H1 (cell line): ENCODE results near the gene RREB1. TPM values are rescaled to one million over a fixed set of nuclear protein-coding genes. Genes with fewer than 3 reads are reported as not detected.

Experiments used
- CTCF ChIA-PET: fragments of 300-600 bp; sonication (Branson Sonifier 250); formaldehyde crosslinking; loops from one replicate; lab custom pipeline; 2021; ENCODE audit not compliant: partially characterized antibody; lab: Charles Lee
- POLR2A ChIA-PET: fragments of 300-600 bp; sonication (Branson Sonifier 250); formaldehyde crosslinking; loops from one replicate; lab custom pipeline; 2021; ENCODE audit warnings: inconsistent platforms; ENCODE audit not compliant: partially characterized antibody; lab: Charles Lee
- DNase-seq, 2 experiments: peaks; one replicate each; pipeline versions ENCODE4 v3.0.0 to v3.0.0-alpha.2; 2010 to 2022; ENCODE audit warnings: low spot score in 2 of 2, low read depth in 1 of 2, mixed read lengths in 1 of 2
- FAIRE-seq: peaks from 2 replicates; lab custom pipeline; 2011; peaks lifted over from hg19 to GRCh38; lab: Jason Lieb, UNC
- H2AFZ ChIP-seq: 2 replicates; pipeline ENCODE4 v1.8.1; 2012; ENCODE audit warnings: low read length, inconsistent platforms
- H2AK5ac ChIP-seq: 2 replicates; pipeline ENCODE4 v1.6.1; 2013; ENCODE audit warnings: low read depth, low read length
- H2BK120ac ChIP-seq: replicated peaks from 2 replicates; pipeline ENCODE3; 2013; ENCODE audit warnings: low read depth, low read length, inconsistent platforms
- H2BK12ac ChIP-seq: 2 replicates; pipeline ENCODE4 v1.6.1; 2013; ENCODE audit warnings: low read depth, low read length
- H2BK15ac ChIP-seq: 2 replicates; pipeline ENCODE4 v1.6.1; 2013; ENCODE audit warnings: low read length
- H2BK20ac ChIP-seq: 2 replicates; pipeline ENCODE4 v1.6.1; 2013; ENCODE audit warnings: low read length
- H2BK5ac ChIP-seq: 2 replicates; pipeline ENCODE4 v1.6.1; 2013; ENCODE audit warnings: low read depth, low read length
- H3K14ac ChIP-seq: 2 replicates; pipeline ENCODE4 v1.6.1; 2013; ENCODE audit warnings: inconsistent platforms; ENCODE audit not compliant: insufficient read length
- H3K18ac ChIP-seq: 2 replicates; pipeline ENCODE4 v1.6.1; 2013; ENCODE audit warnings: low read length; ENCODE audit errors: extremely low read depth
- H3K23ac ChIP-seq: 2 replicates; pipeline ENCODE4 v1.6.1; 2013; ENCODE audit warnings: inconsistent platforms; ENCODE audit not compliant: insufficient read length
- H3K23me2 ChIP-seq: 2 replicates; pipeline ENCODE4 v1.6.1; 2013; ENCODE audit warnings: low read depth, low read length
- H3K27ac ChIP-seq: 2 replicates; pipeline ENCODE4 v1.6.1; 2011; ENCODE audit warnings: low read depth, low read length, inconsistent platforms
- H3K27me3 ChIP-seq, 4 experiments: replicated peaks in 1 of 4; 1 replicate in 1 of 4; 2 replicates in 3 of 4; pipeline versions ENCODE4 v1.6.1 to v1.8.1; 2011 to 2013; ENCODE audit warnings: low read length in 3 of 4, mild to moderate bottlenecking in 3 of 4, inconsistent platforms in 2 of 4, mixed read lengths in 2 of 4, moderate library complexity in 1 of 4; ENCODE audit not compliant: control insufficient read depth in 3 of 4, insufficient read depth in 3 of 4; ENCODE audit errors: extremely low read depth in 1 of 4
- H3K36me3 ChIP-seq, 4 experiments: 2 replicates each; pipeline versions ENCODE4 v1.6.1 to v1.8.1; 2011 to 2013; ENCODE audit warnings: mild to moderate bottlenecking in 4 of 4, low read length in 3 of 4, moderate library complexity in 2 of 4, control low read depth in 1 of 4, inconsistent platforms in 1 of 4; ENCODE audit not compliant: insufficient read depth in 4 of 4, control insufficient read depth in 2 of 4
- H3K4ac ChIP-seq: replicated peaks from 2 replicates; pipeline ENCODE3; 2013; ENCODE audit warnings: low read length, low read depth, mixed read lengths, inconsistent platforms; ENCODE audit not compliant: insufficient read length
- H3K4me1 ChIP-seq, 4 experiments: replicated peaks in 1 of 4; 1 replicate in 1 of 4; 2 replicates in 3 of 4; pipeline versions ENCODE4 v1.6.1 to v1.8.1; 2011 to 2013; ENCODE audit warnings: low read length in 3 of 4, inconsistent platforms in 2 of 4, mixed read lengths in 1 of 4; ENCODE audit not compliant: insufficient read depth in 4 of 4, control insufficient read depth in 3 of 4
- H3K4me2 ChIP-seq, 2 experiments: 2 replicates each; pipeline versions ENCODE4 v1.6.1 to v1.8.1; 2011 to 2013; ENCODE audit warnings: low read depth in 2 of 2, low read length in 2 of 2, control low read depth in 1 of 2, inconsistent platforms in 1 of 2, mild to moderate bottlenecking in 1 of 2; ENCODE audit not compliant: insufficient read depth in 1 of 2
- H3K4me3 ChIP-seq, 4 experiments: fragments of 200-600, 300-600 bp in 1 of 4; sonication (generic), shearing (Covaris generic), sonication (Bioruptor Twin) in 1 of 4; 2 replicates each; pipeline versions ENCODE4 v1.5.1 to v1.8.1; 2011 to 2016; ENCODE audit warnings: low read length in 4 of 4, low read depth in 3 of 4, control low read depth in 2 of 4, inconsistent platforms in 2 of 4, mild to moderate bottlenecking in 2 of 4, mixed read lengths in 1 of 4, moderate library complexity in 1 of 4; ENCODE audit not compliant: insufficient read depth in 2 of 4; ENCODE audit errors: extremely low read depth in 1 of 4
- H3K56ac ChIP-seq: replicated peaks from 2 replicates; pipeline ENCODE3; 2013; ENCODE audit warnings: low read depth, mild to moderate bottlenecking, mixed read lengths, low read length, inconsistent platforms; ENCODE audit not compliant: insufficient read length
- H3K79me1 ChIP-seq: 2 replicates; pipeline ENCODE4 v1.6.1; 2013; ENCODE audit warnings: low read depth, low read length, control low read depth
- H3K79me2 ChIP-seq, 2 experiments: 2 replicates each; pipeline versions ENCODE4 v1.6.1 to v1.8.1; 2012 to 2013; ENCODE audit warnings: low read length in 2 of 2, mild to moderate bottlenecking in 2 of 2, inconsistent platforms in 1 of 2; ENCODE audit not compliant: insufficient read depth in 2 of 2, control insufficient read depth in 1 of 2
- H3K9ac ChIP-seq, 4 experiments: replicated peaks in 1 of 4; 1 replicate in 1 of 4; 2 replicates in 3 of 4; pipeline versions ENCODE4 v1.6.1 to v1.8.1; 2011 to 2013; ENCODE audit warnings: low read depth in 3 of 4, low read length in 3 of 4, control low read depth in 2 of 4, mild to moderate bottlenecking in 2 of 4, moderate library complexity in 2 of 4, inconsistent platforms in 1 of 4; ENCODE audit errors: extremely low read depth in 1 of 4
- H3K9me3 ChIP-seq, 2 experiments: 2 replicates each; pipeline versions ENCODE4 v1.6.1 to v1.8.1; 2012 to 2013; ENCODE audit warnings: mild to moderate bottlenecking in 2 of 2, moderate library complexity in 2 of 2, control low read depth in 1 of 2, inconsistent platforms in 1 of 2, low read depth in 1 of 2, low read length in 1 of 2, mixed read lengths in 1 of 2; ENCODE audit not compliant: insufficient read depth in 2 of 2
- H4K20me1 ChIP-seq, 2 experiments: replicated peaks in 1 of 2; 2 replicates each; pipeline versions ENCODE3 to v1.8.1; 2011 to 2013; ENCODE audit warnings: inconsistent platforms in 2 of 2, low read length in 2 of 2, mild to moderate bottlenecking in 1 of 2; ENCODE audit not compliant: insufficient read depth in 2 of 2, control insufficient read depth in 1 of 2
- H4K5ac ChIP-seq: 2 replicates; pipeline ENCODE4 v1.6.1; 2013; ENCODE audit warnings: low read length, low read depth, mixed read lengths, inconsistent platforms; ENCODE audit not compliant: insufficient read length
- H4K8ac ChIP-seq: 2 replicates; pipeline ENCODE4 v1.8.0; 2013; ENCODE audit warnings: mild to moderate bottlenecking, moderate library complexity, low read length, inconsistent platforms; ENCODE audit not compliant: insufficient read depth; ENCODE audit errors: extremely low read depth
- H4K91ac ChIP-seq: replicated peaks from 2 replicates; pipeline ENCODE3; 2013; ENCODE audit warnings: low read length, mixed read lengths, inconsistent platforms; ENCODE audit not compliant: insufficient read length
- CHD1 ChIP-seq: IDR thresholded peaks from 2 replicates; pipeline ENCODE4 v1.6.1; 2012; ENCODE audit warnings: low read depth, low read length, improper control_type of control experiment
- JUND ChIP-seq: IDR thresholded peaks from 2 replicates; pipeline ENCODE4 v1.6.1; 2011; ENCODE audit warnings: mild to moderate bottlenecking, improper control_type of control experiment, low read length
- RXRA ChIP-seq: IDR thresholded peaks from 2 replicates; pipeline ENCODE4 v1.6.1; 2011; ENCODE audit warnings: low read depth, mild to moderate bottlenecking, low read length, moderate library complexity; ENCODE audit not compliant: insufficient read depth
- SP2 ChIP-seq: IDR thresholded peaks from 2 replicates; pipeline ENCODE4 v1.6.1; 2012; ENCODE audit warnings: mild to moderate bottlenecking, low read length, inconsistent platforms
- WGBS, 2 experiments: shearing (Covaris generic) in 1 of 2; methylation state at CpG; one replicate each; pipeline versions ENCODE4 v1.1.6 to v1.1.7; 2013 to 2015; ENCODE audit warnings: low lambda C conversion rate in 2 of 2, mixed read lengths in 2 of 2, inconsistent platforms in 1 of 2, low coverage in 1 of 2, missing lambda C conversion rate in 1 of 2; ENCODE audit not compliant: insufficient replicate concordance in 2 of 2, insufficient coverage in 1 of 2, insufficient read length in 1 of 2; ENCODE audit errors: extremely low coverage in 1 of 2, missing lambda C conversion rate in 1 of 2; 5-methylcytosine and 5-hydroxymethylcytosine counted together
- polyA plus RNA-seq, 7 experiments: library from polyadenylated mRNA; depleted of rRNA in 3 of 7; stranded (reverse) in 5 of 7; unstranded in 2 of 7; fragments of >200 nt in 5 of 7; fragments of 200-250 nt in 2 of 7; gene quantifications; 1 replicate in 5 of 7; 2 replicates in 1 of 7; 4 replicates in 1 of 7; pipeline versions ENCODE4 v1.2.1 to v1.2.3, GENCODE V29; 2011 to 2013; ENCODE audit warnings: missing spikeins in 2 of 7, mixed read lengths in 2 of 7
- total RNA-seq: library from RNA; stranded (reverse); fragmentation: NEBNext Ultra II Directional; extraction: Animal tissue kit (Norgen Biotek cat#: 25700); gene quantifications from 2 replicates; pipeline ENCODE4 v1.2.1, GENCODE V29; 2021

Gene RREB1
- total and polyA plus RNA-seq, 2 of the 8 experiments (the other 6 are each of a cell fraction or from before 2014, with no cell fraction given): 3.9 to 34.7 TPM

DNA sequence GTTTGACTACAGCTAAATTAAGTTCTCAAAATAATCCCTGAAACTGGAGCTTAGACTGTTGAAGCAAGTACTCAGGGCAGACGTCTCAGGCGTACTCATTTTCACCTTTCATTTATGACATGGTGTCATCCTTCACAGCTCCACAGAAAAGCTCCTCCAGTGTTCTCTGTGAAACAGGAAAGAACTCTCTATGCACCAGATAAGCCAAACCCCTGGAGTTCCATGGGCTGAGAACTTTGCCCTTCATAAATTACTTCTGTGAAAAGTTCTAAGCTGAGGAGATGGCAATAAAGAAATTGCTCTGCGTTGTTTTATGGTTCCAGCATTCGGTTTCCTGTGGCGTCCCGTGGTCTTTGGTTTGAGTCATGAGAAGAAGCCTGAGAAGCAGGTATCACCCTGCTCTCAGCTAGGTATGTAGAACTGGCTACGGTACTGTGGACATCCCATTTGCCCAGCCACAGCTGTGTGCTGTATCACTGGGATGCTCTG lies 20.2 kb upstream of the RREB1 start:
- H3K4me3 ChIP-seq: peak overlapping the region in 1 of 4 experiments; percentile 18; a peak in 1 of 8 replicates
- no peaks in the 10 kb centered on the region for H3K36me3 ChIP-seq
- no peak overlapping the region for H3K27ac ChIP-seq
- no peak overlapping the region for H2AFZ ChIP-seq
- TF ChIP-seq CHD1 (no peak), SP2 (no peak), JUND (no peak), RXRA (no peak)
- CTCF ChIA-PET: interaction anchor here (0.8 to 2.0 kb wide), 7 partner anchors 9 to 411 kb away, joined by 3 to 7 read pairs (median 5); no protein-coding TSS in a partner anchor
- no peak overlapping the region for H3K9ac ChIP-seq
- peaks cover 0 to 12% (median 5%) of the 10 kb centered on the region in 4 experiments; a peak in 6 of 7 replicates for H3K4me1 ChIP-seq
- peak overlapping the region; percentile 20 to 41 for H3K4me2 ChIP-seq
- POLR2A ChIA-PET: interaction anchor here (0.9 to 1.5 kb wide), 2 partner anchors 19 to 363 kb away, joined by 3 to 4 read pairs; no protein-coding TSS in a partner anchor
- no peak overlapping the region for H2BK20ac ChIP-seq
- no peak overlapping the region for H3K56ac ChIP-seq
- no peak overlapping the region for H2AK5ac ChIP-seq
- H3K23me2 ChIP-seq: no peaks in the 10 kb centered on the region
- H2BK15ac ChIP-seq: no peak overlapping the region; the same call in 1 of the 2 replicates
- H4K91ac ChIP-seq: no peak overlapping the region
- H3K23ac ChIP-seq: no peak overlapping the region
- peaks cover 0 to 5% of the 10 kb centered on the region in 2 experiments for H4K20me1 ChIP-seq
- no peaks in the 10 kb centered on the region for H3K9me3 ChIP-seq
- no peak overlapping the region for H3K4ac ChIP-seq
- no peak overlapping the region for H3K14ac ChIP-seq
- H3K18ac ChIP-seq: 0 out of 2 replicates have a peak overlapping the region, but pooled peaks have one; percentile 14
- no peaks in the 10 kb centered on the region for H3K79me2 ChIP-seq
- H4K8ac ChIP-seq: no peak overlapping the region
- DNase-seq (no peak), FAIRE-seq (no peak)
- 83% methylated on average over 7 of the region's 7 CpGs; no CpG with 5 or more reads in 1 of the 2 experiments for WGBS, 2 experiments
- no peak overlapping the region for H2BK5ac ChIP-seq
- H3K27me3 ChIP-seq: peaks cover 0 to 23% (median 12%) of the 10 kb centered on the region in 4 experiments; a peak in 5 of 7 replicates
- H3K79me1 ChIP-seq: no peaks in the 10 kb centered on the region
- H4K5ac ChIP-seq: no peak overlapping the region
- H2BK12ac ChIP-seq: no peak overlapping the region
- H2BK120ac ChIP-seq: no peak overlapping the region
